Measurements from ENCODE around the gene UST.

UST gene

DNA sequence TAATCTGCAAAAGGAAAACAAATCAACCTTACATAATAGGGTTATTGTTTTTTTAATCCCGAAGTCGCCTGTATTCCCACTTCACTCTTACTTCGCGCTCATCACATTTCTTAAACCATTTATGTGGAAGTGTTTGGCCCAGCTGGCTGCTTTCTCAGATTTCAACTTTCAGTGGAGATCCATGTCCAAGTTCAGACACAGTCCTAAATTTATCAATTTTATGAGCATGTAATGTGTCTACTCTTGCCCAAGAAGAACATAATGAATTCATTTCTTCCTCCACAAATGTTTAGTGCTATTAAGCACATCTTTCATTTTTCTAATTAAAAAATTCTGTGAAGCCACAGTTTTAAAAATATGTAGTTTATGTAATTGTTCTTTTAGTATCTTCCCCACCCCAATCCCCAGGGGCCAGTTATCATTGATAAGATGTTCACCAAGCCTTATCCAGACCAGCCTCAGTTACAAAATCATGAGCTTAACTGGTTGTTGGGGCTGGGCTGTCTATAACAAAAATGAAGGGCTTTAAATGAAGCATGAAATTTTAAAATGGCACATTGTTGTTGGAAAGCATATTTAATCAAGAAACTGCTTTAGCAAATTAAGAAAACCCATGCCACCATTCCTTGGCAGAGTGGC lies 151.7 kb downstream of the UST start:
- H3K36me3 ChIP-seq, result no peaks in the 10 kb centered on the region
- TF ChIP-seq, protein P1, sequence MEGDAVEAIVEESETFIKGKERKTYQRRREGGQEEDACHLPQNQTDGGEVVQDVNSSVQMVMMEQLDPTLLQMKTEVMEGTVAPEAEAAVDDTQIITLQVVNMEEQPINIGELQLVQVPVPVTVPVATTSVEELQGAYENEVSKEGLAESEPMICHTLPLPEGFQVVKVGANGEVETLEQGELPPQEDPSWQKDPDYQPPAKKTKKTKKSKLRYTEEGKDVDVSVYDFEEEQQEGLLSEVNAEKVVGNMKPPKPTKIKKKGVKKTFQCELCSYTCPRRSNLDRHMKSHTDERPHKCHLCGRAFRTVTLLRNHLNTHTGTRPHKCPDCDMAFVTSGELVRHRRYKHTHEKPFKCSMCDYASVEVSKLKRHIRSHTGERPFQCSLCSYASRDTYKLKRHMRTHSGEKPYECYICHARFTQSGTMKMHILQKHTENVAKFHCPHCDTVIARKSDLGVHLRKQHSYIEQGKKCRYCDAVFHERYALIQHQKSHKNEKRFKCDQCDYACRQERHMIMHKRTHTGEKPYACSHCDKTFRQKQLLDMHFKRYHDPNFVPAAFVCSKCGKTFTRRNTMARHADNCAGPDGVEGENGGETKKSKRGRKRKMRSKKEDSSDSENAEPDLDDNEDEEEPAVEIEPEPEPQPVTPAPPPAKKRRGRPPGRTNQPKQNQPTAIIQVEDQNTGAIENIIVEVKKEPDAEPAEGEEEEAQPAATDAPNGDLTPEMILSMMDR (IDR thresholded peaks at IDR 0.05; ENCODE audit: low read depth, low read length), result no peak
- H3K9me3 ChIP-seq, result no peaks in the 10 kb centered on the region
- DNase-seq, result no peak
- no peak overlapping the region for H3K4me3 ChIP-seq (ENCODE audit: low read depth, low read length)
- no peaks in the 10 kb centered on the region for H3K4me1 ChIP-seq
- H3K27me3 ChIP-seq, result 0 out of 2 replicates have a peak, but pooled peaks cover under 1% of the 10 kb centered on the region

DNA sequence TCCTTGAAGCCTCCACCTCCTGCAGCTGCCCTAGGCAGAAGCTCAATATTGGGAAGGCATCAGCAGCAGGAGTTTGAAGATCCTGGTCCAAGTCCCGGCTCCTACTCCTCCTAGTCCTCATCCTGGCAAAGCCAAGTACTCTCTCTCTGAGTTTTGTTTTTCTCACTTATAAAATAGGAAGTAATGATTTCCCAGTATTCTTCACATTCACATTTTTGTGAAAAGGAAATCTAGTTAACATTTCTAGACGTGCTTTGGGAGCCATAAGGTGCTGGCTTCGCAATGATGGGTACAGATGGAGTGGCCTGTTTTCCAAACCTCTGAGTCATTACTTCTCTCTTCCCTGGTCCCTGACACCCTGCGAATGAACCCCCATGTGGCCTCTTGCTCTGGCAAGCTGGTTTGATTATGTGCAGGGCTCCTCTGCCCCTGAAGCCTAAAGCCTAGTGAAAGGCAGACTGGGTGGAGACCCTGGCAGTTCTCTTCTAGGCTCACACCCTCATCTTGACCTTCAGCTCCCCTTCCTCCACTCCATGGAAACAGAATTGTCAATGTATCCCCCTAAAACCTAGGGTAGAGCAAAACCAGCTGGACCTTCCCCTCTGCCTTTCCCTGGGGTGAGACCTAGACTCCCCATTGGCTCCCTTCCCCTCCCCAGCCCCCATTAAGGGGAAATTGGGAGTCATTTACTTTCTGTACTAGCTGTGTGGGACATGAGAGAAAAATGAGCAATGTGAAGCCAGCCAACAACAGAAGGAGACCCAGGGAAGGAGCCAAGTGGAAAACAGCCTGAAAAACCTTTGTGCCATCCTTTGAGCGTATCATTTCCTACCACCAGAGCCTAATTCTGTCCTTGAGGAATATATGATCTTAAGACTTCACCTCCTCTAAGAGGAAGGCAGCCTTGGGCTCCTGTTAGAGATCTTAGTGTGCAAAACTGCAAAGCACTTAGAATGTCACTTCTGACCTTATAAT lies 158.4 kb downstream of the UST start:
- Histone ChIP-seq H3K4me3 (ENCODE audit: low read depth, low read length) (no peak overlapping the region), H3K27me3 (peaks cover 4% of the 10 kb centered on the region; the same call in 1 of the 2 replicates), H3K9me3 (no peaks in the 10 kb centered on the region), H3K36me3 (no peaks in the 10 kb centered on the region), H3K4me1 (no peaks in the 10 kb centered on the region)
- no peak for DNase-seq
- TF ChIP-seq, protein P1 (IDR thresholded peaks at IDR 0.05; ENCODE audit: low read depth, low read length), result no peak

DNA sequence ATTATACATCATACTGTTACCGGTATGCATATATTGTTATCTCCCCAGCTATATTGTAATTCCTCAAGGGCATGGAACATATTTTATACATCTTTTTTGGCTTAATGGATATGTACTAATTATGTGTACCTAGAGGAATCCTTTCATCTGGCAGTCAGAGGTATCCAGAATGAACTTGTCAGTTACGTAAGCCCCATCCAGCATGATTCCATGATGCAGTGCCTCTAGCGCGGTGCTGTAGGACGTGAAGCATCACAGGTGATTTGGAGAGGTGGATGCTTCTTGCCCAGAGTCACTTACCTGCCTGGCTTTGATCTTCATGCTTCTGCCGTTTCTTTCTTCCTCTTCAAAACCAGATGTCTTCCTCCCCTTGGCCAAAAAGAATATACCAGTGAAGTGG lies 159.1 kb downstream of the UST start:
- TF ChIP-seq, protein P1 (IDR thresholded peaks at IDR 0.05; ENCODE audit: low read depth, low read length), result no peak
- no peak for DNase-seq
- H3K4me3 ChIP-seq (ENCODE audit: low read depth, low read length), result no peak overlapping the region
- peaks cover 4% of the 10 kb centered on the region; the same call in 1 of the 2 replicates for H3K27me3 ChIP-seq
- H3K4me1 ChIP-seq, result no peaks in the 10 kb centered on the region
- no peaks in the 10 kb centered on the region for H3K9me3 ChIP-seq
- no peaks in the 10 kb centered on the region for H3K36me3 ChIP-seq

DNA sequence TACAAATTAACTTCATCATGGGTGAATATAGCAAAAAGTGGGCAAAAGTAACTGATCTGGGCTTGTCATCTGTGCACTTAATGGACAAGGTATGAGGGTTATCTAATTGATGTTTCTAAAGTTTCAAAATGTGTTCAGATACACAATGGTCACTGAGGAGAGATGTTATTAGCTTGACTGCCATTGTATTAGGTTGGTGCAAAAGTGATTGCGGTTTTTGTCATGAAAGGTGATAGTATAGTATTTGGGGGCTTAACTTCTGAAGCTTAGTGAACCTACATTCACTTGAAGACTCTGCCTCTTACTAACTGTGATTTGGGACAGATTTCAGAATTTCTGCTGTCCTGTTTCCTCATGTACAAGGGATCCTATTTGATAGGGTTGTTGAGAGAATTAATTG lies 159.6 kb downstream of the UST start:
- H3K4me1 ChIP-seq, result no peaks in the 10 kb centered on the region
- peaks cover 4% of the 10 kb centered on the region; the same call in 1 of the 2 replicates for H3K27me3 ChIP-seq
- TF ChIP-seq, protein P1 (IDR thresholded peaks at IDR 0.05; ENCODE audit: low read depth, low read length), result no peak
- no peak overlapping the region for H3K4me3 ChIP-seq (ENCODE audit: low read depth, low read length)
- H3K36me3 ChIP-seq, result no peaks in the 10 kb centered on the region
- no peaks in the 10 kb centered on the region for H3K9me3 ChIP-seq
- no peak for DNase-seq

DNA sequence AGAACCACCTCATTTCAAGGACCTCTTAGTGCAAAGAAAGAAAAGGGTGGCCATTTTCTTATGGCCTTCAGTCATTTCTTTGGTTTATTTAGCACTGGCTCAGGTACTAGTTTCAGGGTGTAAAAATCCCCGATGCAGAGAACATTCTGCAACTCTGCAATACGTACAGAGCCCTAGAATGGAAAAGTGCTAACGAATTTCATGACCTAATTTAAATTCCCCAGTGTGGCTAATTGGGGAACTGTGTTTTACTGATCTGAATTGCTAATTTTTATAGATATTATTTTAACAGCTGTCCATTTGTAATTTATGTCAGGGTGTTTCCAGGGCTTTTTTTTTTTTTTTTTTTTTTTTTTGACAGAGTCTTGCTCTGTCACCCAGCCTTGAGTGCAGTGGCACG lies 160.7 kb downstream of the UST start:
- H3K36me3 ChIP-seq, result no peaks in the 10 kb centered on the region
- TF ChIP-seq, protein P1 (IDR thresholded peaks at IDR 0.05; ENCODE audit: low read depth, low read length), result no peak
- H3K9me3 ChIP-seq, result no peaks in the 10 kb centered on the region
- no peak for DNase-seq
- no peak overlapping the region for H3K4me3 ChIP-seq (ENCODE audit: low read depth, low read length)
- H3K27me3 ChIP-seq, result peaks cover 4% of the 10 kb centered on the region; the same call in 1 of the 2 replicates
- H3K4me1 ChIP-seq, result no peaks in the 10 kb centered on the region

All from BE2C (cell line).